GM15510 (cell line): ENCODE results near the gene MEDAG.

ENCODE experiments used
- POLR2A ChIP-seq: IDR thresholded peaks from 3 replicates; pipeline ENCODE4 v1.6.1; 2011; ENCODE audit warnings: borderline replicate concordance; ENCODE audit not compliant: insufficient read length; ENCODE audit errors: extremely low read depth

The MEDAG gene

GRCh38 chr13:30870916-30871587 is 35.0 kb upstream of the MEDAG start:
- no peak for TF ChIP-seq POLR2A

GRCh38 chr13:30871588-30872275 is 34.3 kb upstream of the MEDAG start:
- TF ChIP-seq POLR2A: no peak

GRCh38 chr13:30872276-30872594 is 33.8 kb upstream of the MEDAG start:
- TF ChIP-seq POLR2A: no peak

- no peak for TF ChIP-seq POLR2A
Measured at GRCh38 chr13:30872685-30873461, 33.2 kb upstream of the MEDAG start.

GRCh38 chr13:30873499-30873898 is 32.6 kb upstream of the MEDAG start:
- no peak for TF ChIP-seq POLR2A

GRCh38 chr13:30874111-30874510 is 32.0 kb upstream of the MEDAG start:
- TF ChIP-seq POLR2A: no peak

GRCh38 chr13:30874561-30874960 is 31.5 kb upstream of the MEDAG start:
- no peak for TF ChIP-seq POLR2A

- no peak for TF ChIP-seq POLR2A
Measured at GRCh38 chr13:30877335-30877734, 28.7 kb upstream of the MEDAG start.

GRCh38 chr13:30880151-30880855 is 25.8 kb upstream of the MEDAG start:
- TF ChIP-seq POLR2A: no peak

- TF ChIP-seq POLR2A: no peak
Measured at GRCh38 chr13:30880856-30881155, 25.3 kb upstream of the MEDAG start.

GRCh38 chr13:30881191-30881651 is 24.9 kb upstream of the MEDAG start:
- no peak for TF ChIP-seq POLR2A

- TF ChIP-seq POLR2A: no peak
Measured at GRCh38 chr13:30882026-30882850, 23.8 kb upstream of the MEDAG start.

- TF ChIP-seq POLR2A: no peak
Measured at GRCh38 chr13:30882996-30883766, 22.9 kb upstream of the MEDAG start.

- no peak for TF ChIP-seq POLR2A
Measured at GRCh38 chr13:30884543-30884942, 21.5 kb upstream of the MEDAG start.

GRCh38 chr13:30889196-30889690 is 16.8 kb upstream of the MEDAG start:
- no peak for TF ChIP-seq POLR2A
